HG03520 (cell line): ENCODE data around the gene ITGB4.

ENCODE experiments used
- ATAC-seq: cut with Tn5 transposase; IDR thresholded peaks from one replicate; pipeline ENCODE4 v1.9.1; 2021; ENCODE audit warnings: mild to moderate bottlenecking, moderate library complexity; ENCODE audit not compliant: unreplicated experiment

ITGB4 gene

DNA sequence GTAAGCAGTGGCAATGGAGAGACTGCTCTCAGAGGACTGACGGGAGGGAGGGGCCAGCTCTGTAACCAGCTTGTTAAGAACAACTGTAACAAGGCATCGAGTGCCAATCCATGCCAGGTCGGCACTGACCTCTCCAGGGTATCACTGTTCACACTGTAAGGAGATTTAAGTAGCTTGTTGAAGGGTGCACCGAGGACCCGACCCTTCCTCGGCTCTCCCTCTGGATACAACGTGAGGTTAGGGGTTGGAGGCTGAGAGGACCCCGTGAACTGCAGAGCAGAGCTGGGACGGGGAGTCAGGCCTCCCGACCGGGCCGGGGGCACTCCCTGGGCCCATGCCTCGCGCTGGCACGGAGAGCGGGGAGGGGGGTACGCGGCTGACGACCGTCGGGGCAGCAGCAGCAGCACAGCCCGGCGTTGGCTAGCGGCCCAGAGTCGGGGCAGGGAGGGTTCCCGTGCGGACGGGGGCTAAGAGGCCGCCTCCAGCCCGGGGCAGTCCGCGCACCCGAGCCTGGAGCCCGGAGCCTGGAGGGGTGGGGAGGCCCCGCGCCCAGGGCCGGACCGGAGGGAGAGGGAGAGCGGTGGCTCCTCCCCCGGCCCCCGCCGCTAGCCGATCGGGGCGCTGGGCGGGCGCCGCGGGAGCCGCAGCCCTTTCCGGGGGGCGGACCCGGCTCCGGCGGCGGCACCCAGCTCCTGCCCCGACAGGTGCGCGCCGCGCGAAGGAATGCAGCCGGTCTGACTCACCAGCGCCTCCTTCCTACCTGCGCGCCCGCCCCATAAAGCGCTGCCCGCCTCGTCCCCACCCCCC lies at the start of gene ITGB4:
Gene ITGB4, plus strand, starts transcription at position 804 of the 807 bp plus-strand sequence. CDS start 3,245 bp downstream, outside the sequence.
- no peak for ATAC-seq

GRCh38 chr17:75672011-75672410 lies 49.2 kb upstream of the ITGB4 start:
- ATAC-seq = no peak

GRCh38 chr17:75673487-75673886 lies 47.8 kb upstream of the ITGB4 start:
- ATAC-seq = no peak

DNA sequence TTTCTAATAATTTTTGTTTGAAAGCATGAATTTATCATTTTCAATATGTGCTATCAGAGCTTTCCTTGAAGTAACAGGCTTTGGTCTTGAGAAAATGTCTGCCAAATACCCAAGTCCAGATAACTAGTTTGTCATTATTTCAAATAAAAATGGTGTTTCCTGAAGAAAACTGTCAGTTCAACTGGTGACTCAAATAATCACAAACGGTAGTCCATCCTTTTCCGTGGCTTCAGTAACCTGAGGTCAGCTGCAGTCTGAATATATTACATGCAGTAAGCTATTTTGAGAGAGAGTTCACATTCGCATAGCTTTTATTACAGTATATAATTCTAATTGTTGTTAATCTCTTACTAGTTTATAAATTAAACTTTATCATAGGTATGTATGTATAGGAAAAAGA lies 44.8 kb upstream of the ITGB4 start:
- ATAC-seq = no peak

DNA sequence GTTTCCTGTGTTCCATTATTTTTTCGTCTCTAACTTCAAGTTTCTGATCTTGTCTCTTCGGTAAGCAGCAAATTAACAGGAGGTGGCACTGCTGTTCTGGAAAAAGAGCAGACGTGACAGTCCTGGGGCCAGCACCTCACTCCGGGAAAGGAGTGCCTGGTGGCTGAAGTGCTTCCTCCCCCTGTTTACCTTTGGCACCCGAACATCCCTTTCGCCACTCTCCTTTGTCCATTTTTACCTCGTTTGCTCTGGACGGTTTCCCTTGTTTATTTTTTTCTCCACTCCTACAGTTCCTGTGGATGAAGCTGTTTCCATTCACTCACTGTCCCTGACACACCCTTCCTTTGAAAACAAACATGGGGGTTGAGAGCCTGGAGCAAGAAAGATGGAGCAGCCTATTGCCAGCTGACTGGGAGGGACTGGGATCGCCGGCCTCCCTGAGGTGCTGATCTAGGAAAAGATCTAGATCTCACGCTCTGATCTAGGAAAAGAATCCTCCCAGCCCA lies 41.5 kb upstream of the ITGB4 start:
- ATAC-seq = no peak

GRCh38 chr17:75680431-75680830 lies 40.8 kb upstream of the ITGB4 start:
- no peak for ATAC-seq

DNA sequence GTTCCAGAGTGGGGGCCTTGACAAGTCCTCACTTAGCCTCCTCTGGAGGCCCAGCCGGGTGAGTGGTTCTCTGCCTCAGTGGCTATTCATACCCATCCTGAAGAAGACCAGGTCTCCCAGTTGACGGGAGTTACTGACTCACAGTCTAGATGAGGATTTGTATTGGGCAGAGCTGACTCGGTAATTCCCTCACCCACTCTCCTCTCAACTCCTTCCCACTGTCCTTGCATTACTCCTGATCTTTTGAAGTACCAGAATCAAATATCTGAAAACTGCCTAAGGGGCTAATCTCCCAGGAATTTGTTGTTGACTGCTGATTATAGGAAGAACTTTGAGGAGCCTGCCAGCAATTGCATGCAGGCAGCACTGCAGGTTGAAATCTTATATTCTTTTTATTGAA lies 40.0 kb upstream of the ITGB4 start:
- no peak for ATAC-seq

DNA sequence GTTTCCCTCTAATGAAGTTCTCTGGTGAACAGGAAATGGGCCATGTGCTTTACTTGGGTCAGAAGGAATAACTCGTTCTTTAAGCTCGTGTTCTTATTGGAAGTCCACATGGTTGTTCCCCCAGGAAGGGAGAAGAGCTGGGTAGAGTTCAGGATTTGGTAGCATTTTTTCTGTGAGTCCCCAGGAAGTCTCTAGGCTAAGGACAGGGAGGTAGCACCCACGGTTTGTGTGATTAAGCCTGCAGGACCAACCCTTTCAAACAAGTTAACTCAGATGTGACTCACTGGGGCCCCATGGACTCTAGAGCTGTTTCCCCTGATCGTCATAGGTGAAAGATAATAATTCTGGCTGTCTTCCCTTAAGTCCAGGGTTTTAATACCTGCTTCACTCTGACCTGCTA lies 37.7 kb upstream of the ITGB4 start:
- ATAC-seq = no peak

- no peak for ATAC-seq
Observed at GRCh38 chr17:75684249-75684648, 37.0 kb upstream of the ITGB4 start.

DNA sequence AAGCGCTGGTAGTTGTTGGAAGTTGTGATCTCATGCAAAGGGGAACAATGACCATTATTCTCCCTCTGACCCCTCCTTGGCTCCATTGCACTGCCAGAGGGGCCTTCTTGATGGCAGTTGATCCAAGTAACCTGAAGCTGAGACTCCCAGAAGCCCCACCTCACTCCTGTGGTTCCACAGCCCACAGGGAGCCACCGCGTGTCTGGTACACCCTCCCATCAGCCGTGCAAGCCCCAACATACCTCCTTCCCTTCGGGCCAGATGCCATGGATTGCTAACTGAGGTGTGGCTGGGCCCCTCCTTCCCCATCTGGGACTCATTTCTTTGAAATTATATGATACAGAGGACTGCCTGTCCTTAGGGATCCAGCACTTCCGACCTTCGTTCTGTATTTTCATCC lies 36.3 kb upstream of the ITGB4 start:
- ATAC-seq = no peak

DNA sequence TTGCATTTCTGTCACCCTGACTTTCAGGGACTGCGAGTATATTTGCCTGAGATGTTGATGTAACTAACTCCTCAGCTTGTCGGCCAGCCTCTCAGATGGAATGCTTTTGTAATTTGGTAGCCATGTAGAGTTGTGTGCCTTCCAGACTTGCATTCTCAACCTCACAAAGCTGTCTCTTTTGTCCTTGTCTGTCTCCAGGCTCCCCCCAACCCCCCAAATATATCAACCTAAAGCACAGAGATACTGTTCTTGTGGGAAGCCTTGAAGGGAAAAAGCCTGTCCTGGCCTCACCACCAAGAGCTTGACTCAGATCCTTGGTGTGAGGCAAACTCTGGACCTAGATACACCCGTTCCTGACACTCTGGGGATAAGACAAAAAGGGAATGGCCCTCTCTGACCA lies 35.8 kb upstream of the ITGB4 start:
- ATAC-seq = no peak

DNA sequence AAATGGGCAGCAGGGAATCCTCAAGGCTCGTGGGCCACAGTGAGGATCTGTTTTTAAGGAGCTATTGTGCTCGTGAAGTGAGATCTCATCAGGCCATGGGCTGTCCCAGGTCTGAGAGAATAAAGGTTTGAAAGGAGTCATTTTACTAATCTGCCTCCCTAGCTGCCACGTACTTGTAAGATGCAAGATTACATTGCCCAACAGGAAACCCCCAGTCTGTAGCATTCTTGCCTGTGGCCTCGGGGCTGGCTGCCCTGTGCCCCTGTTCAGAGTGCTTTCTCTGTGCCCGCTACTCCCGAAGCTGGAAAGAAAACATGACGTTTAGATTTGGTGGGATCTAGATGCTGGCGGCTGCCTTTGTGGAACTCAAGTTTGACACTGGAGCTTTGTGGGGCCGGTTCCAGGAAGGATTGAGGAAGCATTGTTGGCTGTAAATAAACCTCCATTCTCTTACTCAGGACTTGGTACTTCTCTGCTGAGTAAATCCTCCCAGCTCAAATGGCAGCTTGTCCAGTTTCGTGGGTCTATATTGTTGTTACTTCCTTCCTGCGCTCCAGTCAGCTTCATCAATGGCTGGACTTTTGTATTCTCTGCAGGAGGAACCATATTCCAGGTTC lies 32.9 kb upstream of the ITGB4 start:
- no peak for ATAC-seq

- ATAC-seq = no peak
Observed at GRCh38 chr17:75689441-75689873, 31.8 kb upstream of the ITGB4 start.

- ATAC-seq = no peak
Observed at GRCh38 chr17:75691371-75691791, 29.9 kb upstream of the ITGB4 start.

DNA sequence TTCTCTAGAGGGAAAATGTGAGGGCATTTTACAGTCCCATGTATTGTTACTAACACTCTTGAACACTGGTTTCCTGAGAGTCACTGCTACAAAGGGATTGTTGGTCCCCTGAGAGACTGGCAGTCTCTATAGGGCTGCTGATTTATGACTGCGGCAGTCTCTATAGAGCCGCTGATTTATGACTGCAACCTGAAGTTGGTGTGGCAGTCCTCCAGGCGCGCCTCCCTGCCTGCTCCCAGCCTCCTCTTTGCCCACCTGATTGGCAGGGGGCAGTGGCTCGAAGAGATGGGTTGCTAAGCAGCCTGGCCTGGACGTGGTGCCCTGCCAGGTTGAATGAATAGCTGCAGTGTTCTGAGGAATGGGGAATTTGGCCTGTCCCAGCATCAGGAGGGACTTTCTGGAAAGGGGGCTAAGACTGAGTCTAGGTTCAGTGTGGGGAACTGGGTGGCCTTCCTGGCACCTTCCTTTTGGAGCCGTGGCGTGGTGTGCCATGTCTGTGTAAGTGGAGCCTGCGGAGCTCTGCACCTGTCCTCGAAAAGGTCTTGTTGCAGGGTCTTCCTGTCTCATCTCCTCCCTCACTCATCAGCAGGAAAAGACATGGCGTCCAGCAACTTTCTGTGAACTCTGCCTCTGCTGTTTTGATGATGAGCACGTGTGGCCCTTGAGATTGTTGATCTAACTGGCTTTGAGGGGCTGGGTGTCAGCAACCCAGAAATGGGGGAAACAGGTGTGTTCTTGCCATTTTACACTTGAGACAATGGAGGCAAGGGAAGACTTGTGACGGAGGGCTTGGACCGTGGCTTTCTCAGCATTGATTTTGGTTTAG lies 29.2 kb upstream of the ITGB4 start:
- no peak for ATAC-seq

GRCh38 chr17:75692976-75693375 lies 28.3 kb upstream of the ITGB4 start:
- ATAC-seq = no peak

DNA sequence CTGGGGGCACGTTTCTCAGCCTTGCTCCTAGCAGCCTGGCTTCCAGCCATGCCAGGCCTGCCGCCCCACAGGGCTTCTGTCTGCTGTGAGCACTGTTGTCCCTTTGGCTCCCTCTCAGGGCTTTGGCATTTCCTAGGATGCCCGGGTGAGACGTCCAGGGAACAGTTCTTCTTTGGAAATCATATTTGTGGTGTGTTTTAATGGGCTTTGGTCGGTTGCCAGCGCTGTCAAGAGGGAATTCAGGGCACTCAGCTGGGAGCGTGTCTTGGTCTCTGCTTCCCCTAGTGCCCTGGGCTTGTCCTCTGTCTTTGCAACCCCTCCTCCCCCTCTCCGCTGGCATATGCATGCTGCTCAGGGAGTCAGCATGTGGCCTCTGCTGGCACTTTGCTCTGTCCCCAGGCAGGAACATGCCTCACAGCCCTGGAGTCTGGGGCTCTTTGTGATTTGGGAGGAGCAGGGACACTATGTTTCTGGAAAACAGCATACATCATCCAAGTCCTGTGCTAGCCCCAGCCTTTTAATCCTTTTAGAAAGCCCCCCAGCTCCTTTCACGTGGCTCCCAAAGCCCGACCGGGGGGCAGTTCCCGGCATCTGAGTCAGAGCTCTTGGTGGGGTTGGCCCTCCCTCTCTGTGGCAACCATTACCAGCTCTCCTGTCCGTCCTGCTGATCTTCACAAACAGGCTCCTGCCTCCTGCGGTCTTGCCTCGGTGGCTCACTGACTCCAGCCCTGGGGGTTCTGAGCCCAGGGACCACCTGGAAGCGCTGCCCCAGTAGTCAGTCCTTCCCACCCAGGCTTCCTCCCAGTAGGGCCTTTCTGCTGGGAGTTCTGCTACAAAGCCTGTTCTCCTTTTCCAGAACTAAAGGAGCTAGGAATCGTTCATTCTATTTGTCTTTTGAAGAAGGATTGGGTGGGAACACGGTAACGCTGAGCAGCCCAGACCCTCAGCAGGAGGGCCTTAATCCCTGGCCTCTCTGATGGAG lies 27.5 kb upstream of the ITGB4 start:
- ATAC-seq = no peak

- no peak for ATAC-seq
Observed at GRCh38 chr17:75694536-75694935, 26.7 kb upstream of the ITGB4 start.

DNA sequence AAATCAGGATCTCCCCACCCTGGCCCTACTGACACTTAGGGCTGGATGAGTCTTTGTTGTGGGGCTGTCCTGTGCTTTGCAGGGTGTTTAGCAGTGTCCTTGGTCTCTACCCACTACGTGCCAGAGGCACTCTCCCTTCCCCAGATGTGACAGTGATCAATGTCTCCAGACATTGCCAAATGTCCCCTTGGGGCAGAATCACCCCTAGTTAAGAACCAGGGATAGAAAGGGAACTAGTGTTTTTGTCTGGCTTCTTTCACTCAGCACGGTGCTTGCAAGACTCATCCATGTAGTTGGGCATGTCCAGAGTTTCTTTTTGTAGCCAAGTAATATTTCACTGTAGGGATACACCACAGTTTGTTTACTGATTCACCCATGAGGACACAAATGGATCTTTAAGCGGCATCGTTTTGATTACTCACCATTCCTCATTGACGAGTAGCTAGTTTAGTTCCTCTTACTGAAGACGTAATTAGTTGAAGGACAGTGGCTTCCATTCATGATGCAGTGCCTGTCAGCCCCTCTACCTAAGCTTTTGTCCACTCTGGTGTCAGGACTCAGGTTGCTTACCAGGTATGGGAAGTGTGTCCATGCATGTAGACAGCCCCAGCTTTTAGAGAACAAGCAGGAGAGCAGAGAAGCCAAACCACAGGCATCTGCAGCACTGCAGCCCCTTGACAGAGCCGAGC lies 26.0 kb upstream of the ITGB4 start:
- ATAC-seq = no peak

GRCh38 chr17:75695830-75696271 lies 25.4 kb upstream of the ITGB4 start:
- ATAC-seq = no peak
